GM21447 (cell line): ENCODE measurements around the gene B3GNT5.

ENCODE experiments used
- ATAC-seq: cut with Tn5 transposase; IDR thresholded peaks from one replicate; pipeline ENCODE4 v1.9.1; 2021; ENCODE audit not compliant: unreplicated experiment

The B3GNT5 gene

DNA sequence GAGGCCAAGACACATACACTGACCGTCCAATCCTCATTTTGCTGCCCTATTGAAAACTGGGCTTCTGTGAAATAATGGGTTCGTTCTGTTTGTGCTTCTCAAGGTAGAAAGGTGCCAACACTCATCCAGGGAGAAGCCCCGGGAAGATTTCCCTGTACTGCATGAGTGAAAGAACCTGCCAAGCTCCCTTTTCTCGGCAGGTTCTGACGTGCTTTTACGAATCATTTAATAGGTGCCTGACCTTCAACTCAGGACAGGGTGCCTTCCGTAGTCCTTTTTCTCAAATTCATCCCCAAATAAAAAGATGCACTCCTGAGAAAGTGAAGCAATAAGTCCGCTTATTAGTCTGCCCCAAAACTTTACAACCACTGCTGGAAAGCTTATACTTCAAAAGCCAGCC, 64.2 kb downstream of the B3GNT5 start:
- ATAC-seq = no peak

DNA sequence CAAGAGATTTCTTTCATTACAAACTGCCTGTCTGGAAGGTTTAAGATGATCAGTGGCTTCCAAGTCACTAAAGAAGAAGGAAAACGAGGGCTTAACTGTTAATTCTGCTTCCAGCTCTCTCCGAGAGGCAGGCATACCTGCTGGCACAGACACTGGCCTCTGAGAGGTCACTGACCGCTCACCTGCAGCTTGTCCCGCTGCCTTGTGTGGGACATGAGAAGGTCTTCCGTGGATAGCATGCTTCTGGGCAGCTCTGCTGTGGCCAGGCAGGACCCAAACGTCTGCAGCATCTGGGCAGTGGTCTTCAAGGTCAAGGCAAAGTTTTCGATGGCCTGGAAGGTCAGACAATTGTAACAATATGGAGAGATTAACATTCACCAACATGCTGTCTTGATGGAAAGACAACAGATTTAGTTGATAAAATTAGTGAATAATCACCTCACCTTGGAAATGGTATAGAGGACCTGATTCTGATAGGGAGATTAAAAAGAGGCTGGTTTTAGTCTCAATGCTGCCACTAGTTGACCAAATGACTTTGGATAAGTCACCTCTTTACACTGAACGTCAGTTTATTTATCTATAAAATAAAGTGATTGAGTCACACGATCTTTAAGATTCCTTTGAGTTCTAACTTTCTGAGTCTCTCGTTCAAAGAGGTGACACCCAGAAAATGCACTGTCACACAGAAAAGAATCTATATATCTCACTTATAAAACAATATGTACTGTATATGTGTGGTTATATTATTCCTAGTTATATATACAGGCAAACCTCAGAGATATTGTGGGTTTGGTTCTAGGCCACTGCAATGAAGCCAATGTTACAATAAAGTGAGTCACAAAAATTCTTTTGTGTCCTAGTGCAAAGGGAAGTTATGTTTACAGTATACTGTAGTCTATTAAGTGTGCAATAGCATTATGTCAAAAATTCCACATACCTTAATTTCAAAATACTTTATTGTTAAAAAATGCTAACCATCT, 65.1 kb downstream of the B3GNT5 start:
- ATAC-seq = no peak

DNA sequence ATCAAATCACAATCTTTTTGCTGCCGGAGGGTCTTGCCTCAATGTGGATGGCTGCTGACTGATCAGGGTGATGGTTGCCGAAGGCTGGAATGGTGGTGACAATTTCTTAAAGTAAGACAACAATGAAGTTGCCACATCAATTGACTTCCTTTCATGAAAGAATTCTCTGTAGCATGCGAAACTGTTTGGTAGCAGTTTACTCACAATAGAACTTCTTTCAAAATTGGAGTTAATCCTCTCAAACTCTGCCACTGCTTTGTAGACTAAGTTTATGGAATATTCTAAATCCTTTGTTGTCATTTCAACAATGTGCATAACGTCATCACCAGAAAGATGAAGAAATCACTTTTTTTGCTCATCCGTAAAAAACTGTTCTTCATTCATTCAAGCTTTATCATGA, 65.8 kb downstream of the B3GNT5 start:
- ATAC-seq = no peak

DNA sequence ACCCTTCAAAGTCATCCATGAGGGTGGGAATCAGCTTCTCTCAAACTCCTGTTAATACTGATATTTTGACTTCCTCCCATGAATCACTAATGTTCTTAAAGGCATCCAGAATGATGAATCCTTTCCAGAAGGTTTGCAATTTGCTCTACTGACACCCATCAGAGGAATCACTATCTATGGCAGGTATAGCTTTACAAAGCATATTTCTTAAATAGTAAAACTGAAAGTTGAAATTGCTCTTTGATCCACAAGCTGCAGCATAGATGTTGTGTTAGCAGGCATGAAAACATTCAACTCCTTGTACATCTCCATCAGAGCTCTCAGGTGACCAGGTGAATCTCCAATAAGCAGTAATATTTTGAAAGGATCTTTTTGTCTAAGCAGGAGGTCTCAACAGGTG, 66.3 kb downstream of the B3GNT5 start:
- no peak for ATAC-seq
